Gastroesophageal sphincter (tissue), 4 donors: ENCODE measurements around the gene ADSS2. TPM values are rescaled to one million over a fixed set of nuclear protein-coding genes. Genes with fewer than 3 reads are reported as not detected.

Experiments used
- ATAC-seq: fragments of 150-250 bp; one replicate; pipeline ENCODE4 v1.9.1; 2016; ENCODE audit warnings: mild to moderate bottlenecking, moderate library complexity
- H3K27ac ChIP-seq, 4 donors: fragments of 200-600 bp; sonication (generic) in 3 of 4; 1 replicate in 3 of 4; 2 replicates in 1 of 4; pipeline ENCODE4 v1.5.1; 2016 to 2019
- H3K27me3 ChIP-seq: fragments of 200-600 bp; sonication (generic); one replicate; pipeline ENCODE4 v1.5.1; 2019
- H3K36me3 ChIP-seq, 2 donors: fragments of 200-600 bp; sonication (generic); one replicate each; pipeline ENCODE4 v1.5.1; 2019; ENCODE audit warnings: control low read depth in 1 of 2
- H3K4me1 ChIP-seq, 3 donors: fragments of 200-600 bp; sonication (generic); 1 replicate in 2 of 3; 2 replicates in 1 of 3; pipeline ENCODE4 v1.5.1; 2016 to 2019; ENCODE audit warnings: control low read depth in 2 of 3
- H3K4me3 ChIP-seq, 2 donors: fragments of 200-600 bp; sonication (generic); one replicate each; pipeline ENCODE4 v1.5.1; 2019; ENCODE audit warnings: mild to moderate bottlenecking in 1 of 2, moderate library complexity in 1 of 2
- H3K9me3 ChIP-seq, 3 donors: fragments of 200-600 bp; sonication (generic); one replicate each; pipeline ENCODE4 v1.5.1; 2017 to 2019; ENCODE audit warnings: control low read depth in 2 of 3
- CTCF ChIP-seq, 4 experiments: fragments of 200-600 bp in 2 of 4; fragments of 450-650 bp in 2 of 4; sonication (generic) in 1 of 4; IDR thresholded peaks; one replicate each; pipeline ENCODE4 v1.5.1; 2017 to 2019; ENCODE audit warnings: antibody characterized with exemption in 4 of 4, mild to moderate bottlenecking in 2 of 4, moderate library complexity in 2 of 4
- EP300 ChIP-seq: sonication (generic); formaldehyde crosslinking; IDR thresholded peaks from one replicate; pipeline ENCODE4 v1.6.1; 2017; ENCODE audit warnings: antibody characterized with exemption, mild to moderate bottlenecking
- POLR2A ChIP-seq, 2 donors: fragments of 450-650 bp; IDR thresholded peaks; one replicate each; pipeline ENCODE4 v1.6.1; 2017; ENCODE audit warnings: antibody characterized with exemption in 2 of 2, mild to moderate bottlenecking in 2 of 2, moderate library complexity in 1 of 2
- POLR2AphosphoS5 ChIP-seq: sonication (generic); formaldehyde crosslinking; IDR thresholded peaks from one replicate; pipeline ENCODE4 v1.6.1; 2017; ENCODE audit warnings: antibody characterized with exemption
- WGBS, 2 donors: methylation state at CpG; one replicate each; pipeline ENCODE4 v1.1.5; 2018; ENCODE audit warnings: low coverage in 1 of 2; 5-methylcytosine and 5-hydroxymethylcytosine counted together
- total RNA-seq, 4 donors: library from RNA; depleted of rRNA; stranded (reverse); fragments of >200 nt; gene quantifications; one replicate each; pipeline ENCODE4 v1.1.0, GENCODE V29; 2016

Gene ADSS2
- total RNA-seq, 4 donors from 2014 or later: 28.9 to 59.0 (median 47.1) TPM

- Histone ChIP-seq H3K27me3 (no peaks in the 10 kb centered on the region), H3K4me1 (no peaks in the 10 kb centered on the region), H3K9me3 (no peaks in the 10 kb centered on the region), H3K27ac (no peak overlapping the region), H3K36me3 (no peaks in the 10 kb centered on the region), H3K4me3 (no peak overlapping the region)
- TF ChIP-seq POLR2AphosphoS5 (no peak), EP300 (no peak), POLR2A (IDR thresholded peaks at IDR 0.05) (no peak), CTCF (IDR thresholded peaks at IDR 0.05) (no peak)
- no peak for ATAC-seq
- WGBS, 2 donors: 86 to 89% methylated on average over 7 to 8 of the region's 11 CpGs
These were observed 80.2 kb downstream of the ADSS2 start for GRCh38 chr1:244371242-244372141.

GRCh38 chr1:244370060-244370637, 81.6 kb downstream of the ADSS2 start:
- no peak for ATAC-seq
- Histone ChIP-seq H3K4me3 (no peak overlapping the region), H3K27ac (no peak overlapping the region), H3K4me1 (peaks cover 0 to 12% (median 0%) of the 10 kb centered on the region in 3 donors), H3K9me3 (no peaks in the 10 kb centered on the region), H3K27me3 (no peaks in the 10 kb centered on the region), H3K36me3 (no peaks in the 10 kb centered on the region)
- 54 to 55% methylated on average over 6 to 8 of the region's 8 CpGs for WGBS, 2 donors
- TF ChIP-seq EP300: no peak
- no peak for TF ChIP-seq POLR2A (IDR thresholded peaks at IDR 0.05)
- TF ChIP-seq POLR2AphosphoS5: no peak
- no peak for TF ChIP-seq CTCF (IDR thresholded peaks at IDR 0.05)

DNA sequence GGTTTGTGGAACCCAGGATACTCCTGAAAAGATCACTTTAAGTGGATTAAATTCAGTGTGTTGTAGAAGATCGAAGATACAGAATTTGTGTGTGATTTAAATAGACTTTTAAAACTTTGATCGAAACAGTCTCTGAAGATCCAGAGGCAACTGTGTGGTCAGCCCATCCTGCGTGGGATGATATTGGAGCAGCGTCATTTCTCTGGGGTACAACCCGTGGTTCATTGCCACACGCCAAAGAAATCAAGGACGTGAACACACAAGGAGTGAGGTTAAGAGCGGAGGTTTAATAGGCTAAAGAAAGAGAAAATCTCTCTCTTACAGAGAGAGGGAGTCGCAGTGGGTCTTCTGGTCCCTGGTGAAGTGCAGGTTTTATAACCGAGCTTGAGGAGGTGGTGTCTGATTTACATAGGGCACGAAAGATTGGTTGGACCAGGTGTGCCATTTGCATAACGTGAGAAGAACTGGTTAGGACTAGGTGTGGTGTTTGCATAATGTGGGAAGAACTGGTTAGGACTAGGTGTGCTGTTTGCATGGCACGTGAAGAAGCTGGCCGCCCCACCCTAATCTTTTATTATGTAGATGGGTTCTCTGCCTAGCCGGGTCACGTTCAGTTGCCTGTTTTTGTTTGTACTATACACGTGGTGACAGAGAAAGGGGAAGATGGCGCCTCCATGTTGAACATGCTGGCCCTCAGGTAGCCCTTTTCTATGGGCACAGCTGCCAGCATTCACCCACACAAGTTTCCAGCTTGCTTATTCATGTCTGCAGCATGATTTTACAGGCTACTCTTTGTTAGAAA, 82.3 kb downstream of the ADSS2 start:
- TF ChIP-seq POLR2AphosphoS5 (no peak), POLR2A (IDR thresholded peaks at IDR 0.05) (no peak), CTCF (IDR thresholded peaks at IDR 0.05) (no peak), EP300 (no peak)
- no peak for ATAC-seq
- no peaks in the 10 kb centered on the region for H3K9me3 ChIP-seq
- peaks cover 0 to 12% (median 0%) of the 10 kb centered on the region in 3 donors for H3K4me1 ChIP-seq
- no peak overlapping the region for H3K27ac ChIP-seq
- H3K27me3 ChIP-seq: no peaks in the 10 kb centered on the region
- H3K36me3 ChIP-seq: no peaks in the 10 kb centered on the region
- no peak overlapping the region for H3K4me3 ChIP-seq
- 75 to 82% methylated on average over 9 to 18 of the region's 18 CpGs for WGBS, 2 donors

DNA sequence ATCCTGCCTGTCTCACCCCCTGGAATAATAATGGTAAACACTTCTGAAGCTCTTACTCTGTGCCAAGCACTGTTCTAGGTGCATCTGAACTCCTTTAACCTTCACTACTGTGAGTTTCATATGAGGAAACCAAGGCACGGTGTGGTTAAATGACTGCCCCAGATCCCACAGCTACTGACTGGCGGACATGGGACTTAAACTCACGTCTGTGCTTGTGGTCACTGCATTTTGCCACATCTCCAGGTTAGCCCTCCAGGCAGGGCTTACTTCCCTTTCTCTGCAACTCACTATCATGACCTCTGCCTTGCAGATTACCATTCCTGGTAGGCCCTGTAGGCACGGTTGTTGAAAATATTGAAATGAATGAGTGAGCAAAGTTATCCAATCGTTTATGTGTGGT, 83.4 kb downstream of the ADSS2 start:
- WGBS, 2 donors: 50 to 90% methylated on average over 4 of the region's 5 CpGs
- Histone ChIP-seq H3K4me1 (peaks cover 0 to 12% (median 0%) of the 10 kb centered on the region in 3 donors), H3K27ac (no peak overlapping the region), H3K36me3 (no peaks in the 10 kb centered on the region), H3K9me3 (no peaks in the 10 kb centered on the region), H3K27me3 (no peaks in the 10 kb centered on the region), H3K4me3 (no peak overlapping the region)
- TF ChIP-seq CTCF (IDR thresholded peaks at IDR 0.05): no peak
- TF ChIP-seq EP300: no peak
- TF ChIP-seq POLR2A (IDR thresholded peaks at IDR 0.05): no peak
- no peak for TF ChIP-seq POLR2AphosphoS5
- ATAC-seq: no peak
